ENCODE measurements around the gene ALKBH5. TPM values are rescaled to one million over a fixed set of nuclear protein-coding genes. Genes with fewer than 3 reads are reported as not detected.
A peak's percentile ranks its signal among the peaks of the same experiment; 100 is the strongest.

Gene ALKBH5
- total and polyA plus RNA-seq, 2 of the 8 experiments (the other 6 are each of a cell fraction or from before 2014, with no cell fraction given) = 63.7 to 86.4 TPM

GRCh38 chr17:18183334-18184142 lies at the start of gene ALKBH5 (continued):
- TF ChIP-seq TBP (IDR thresholded peaks at IDR 0.05; ENCODE audit: low read depth, low read length) (peak; percentile 19; the same call in 1 of the 2 replicates), TCF12 (IDR thresholded peaks at IDR 0.05; ENCODE audit: low read depth, low read length) (no peak), TEAD4 (IDR thresholded peaks at IDR 0.05; ENCODE audit: low read depth, low read length) (no peak), GABPA (IDR thresholded peaks at IDR 0.05; ENCODE audit: borderline replicate concordance, insufficient read depth, low read length) (0 out of 2 replicates have a peak, but pooled peaks have one; percentile 10), SIX5 (IDR thresholded peaks at IDR 0.05; ENCODE audit: low read depth, low read length) (no peak)
